GM21526 (cell line): Measurements from ENCODE around the gene AFP.

Experiments used
- ATAC-seq: cut with Tn5 transposase; IDR thresholded peaks from one replicate; pipeline ENCODE4 v1.9.1; 2021; ENCODE audit warnings: moderate library complexity; ENCODE audit not compliant: unreplicated experiment, low FRiP score

The AFP gene

GRCh38 chr4:73413294-73413755 lies 22.7 kb upstream of the AFP start:
- no peak for ATAC-seq

- no peak for ATAC-seq
Observed at GRCh38 chr4:73414936-73415271, 21.1 kb upstream of the AFP start.

GRCh38 chr4:73415807-73416238 lies 20.2 kb upstream of the AFP start:
- no peak for ATAC-seq

DNA sequence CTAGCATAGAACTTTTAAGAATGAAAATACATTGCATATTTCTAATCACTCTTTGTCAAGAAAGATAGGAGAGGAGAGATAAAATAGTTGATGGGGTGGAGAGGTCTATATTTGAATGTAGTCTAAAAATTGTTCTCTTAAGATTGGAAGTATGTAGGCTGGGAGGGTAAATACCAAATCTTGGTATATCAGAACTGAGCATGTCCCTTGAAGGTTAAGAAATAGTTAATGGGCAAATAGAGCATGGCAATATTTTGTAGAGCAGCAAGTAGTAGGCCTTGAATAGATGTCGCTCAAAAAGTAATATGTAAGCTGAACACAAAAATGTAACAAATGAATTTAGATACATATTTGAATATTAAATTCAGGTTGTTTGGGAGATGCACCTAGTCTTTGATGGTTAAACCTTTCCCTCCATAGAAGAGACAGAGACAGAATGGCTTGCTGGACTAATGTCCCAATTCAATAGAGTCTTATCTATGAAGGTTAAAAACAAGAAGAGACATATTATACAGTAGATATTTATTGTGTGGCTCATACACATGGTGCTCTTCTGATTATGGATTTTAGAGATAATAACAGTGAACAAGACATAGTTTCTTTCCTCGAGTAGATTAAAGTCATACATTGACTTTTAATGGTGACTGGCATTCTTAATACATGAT lies 19.5 kb upstream of the AFP start:
- no peak for ATAC-seq

DNA sequence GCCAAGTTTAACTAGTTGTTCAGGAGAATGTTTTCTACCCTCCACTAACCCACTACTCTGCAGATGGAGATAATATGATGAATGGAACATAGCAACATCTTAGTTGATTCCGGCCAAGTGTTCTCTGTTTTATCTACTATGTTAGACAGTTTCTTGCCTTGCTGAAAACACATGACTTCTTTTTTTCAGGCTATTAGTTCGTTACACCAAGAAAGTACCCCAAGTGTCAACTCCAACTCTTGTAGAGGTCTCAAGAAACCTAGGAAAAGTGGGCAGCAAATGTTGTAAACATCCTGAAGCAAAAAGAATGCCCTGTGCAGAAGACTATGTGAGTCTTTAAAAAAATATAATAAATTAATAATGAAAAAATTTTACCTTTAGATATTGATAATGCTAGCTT lies 18.7 kb upstream of the AFP start:
- no peak for ATAC-seq

DNA sequence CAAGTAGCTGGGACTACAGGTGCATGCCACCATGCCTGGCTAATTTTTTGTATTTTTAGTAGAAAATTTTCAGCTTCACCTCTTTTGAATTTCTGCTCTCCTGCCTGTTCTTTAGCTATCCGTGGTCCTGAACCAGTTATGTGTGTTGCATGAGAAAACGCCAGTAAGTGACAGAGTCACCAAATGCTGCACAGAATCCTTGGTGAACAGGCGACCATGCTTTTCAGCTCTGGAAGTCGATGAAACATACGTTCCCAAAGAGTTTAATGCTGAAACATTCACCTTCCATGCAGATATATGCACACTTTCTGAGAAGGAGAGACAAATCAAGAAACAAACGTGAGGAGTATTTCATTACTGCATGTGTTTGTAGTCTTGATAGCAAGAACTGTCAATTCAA lies 18.0 kb upstream of the AFP start:
- no peak for ATAC-seq

DNA sequence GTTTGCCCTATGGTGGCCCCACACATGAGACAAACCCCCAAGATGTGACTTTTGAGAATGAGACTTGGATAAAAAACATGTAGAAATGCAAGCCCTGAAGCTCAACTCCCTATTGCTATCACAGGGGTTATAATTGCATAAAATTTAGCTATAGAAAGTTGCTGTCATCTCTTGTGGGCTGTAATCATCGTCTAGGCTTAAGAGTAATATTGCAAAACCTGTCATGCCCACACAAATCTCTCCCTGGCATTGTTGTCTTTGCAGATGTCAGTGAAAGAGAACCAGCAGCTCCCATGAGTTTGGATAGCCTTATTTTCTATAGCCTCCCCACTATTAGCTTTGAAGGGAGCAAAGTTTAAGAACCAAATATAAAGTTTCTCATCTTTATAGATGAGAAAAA lies 17.3 kb upstream of the AFP start:
- ATAC-seq = no peak

DNA sequence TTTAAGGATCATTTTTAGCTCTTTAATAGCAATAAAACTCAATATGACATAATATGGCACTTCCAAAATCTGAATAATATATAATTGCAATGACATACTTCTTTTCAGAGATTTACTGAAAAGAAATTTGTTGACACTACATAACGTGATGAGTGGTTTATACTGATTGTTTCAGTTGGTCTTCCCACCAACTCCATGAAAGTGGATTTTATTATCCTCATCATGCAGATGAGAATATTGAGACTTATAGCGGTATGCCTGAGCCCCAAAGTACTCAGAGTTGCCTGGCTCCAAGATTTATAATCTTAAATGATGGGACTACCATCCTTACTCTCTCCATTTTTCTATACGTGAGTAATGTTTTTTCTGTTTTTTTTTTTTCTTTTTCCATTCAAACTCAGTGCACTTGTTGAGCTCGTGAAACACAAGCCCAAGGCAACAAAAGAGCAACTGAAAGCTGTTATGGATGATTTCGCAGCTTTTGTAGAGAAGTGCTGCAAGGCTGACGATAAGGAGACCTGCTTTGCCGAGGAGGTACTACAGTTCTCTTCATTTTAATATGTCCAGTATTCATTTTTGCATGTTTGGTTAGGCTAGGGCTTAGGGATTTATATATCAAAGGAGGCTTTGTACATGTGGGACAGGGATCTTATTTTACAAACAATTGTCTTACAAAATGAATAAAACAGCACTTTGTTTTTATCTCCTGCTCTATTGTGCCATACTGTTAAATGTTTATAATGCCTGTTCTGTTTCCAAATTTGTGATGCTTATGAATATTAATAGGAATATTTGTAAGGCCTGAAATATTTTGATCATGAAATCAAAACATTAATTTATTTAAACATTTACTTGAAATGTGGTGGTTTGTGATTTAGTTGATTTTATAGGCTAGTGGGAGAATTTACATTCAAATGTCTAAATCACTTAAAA lies 16.6 kb upstream of the AFP start:
- no peak for ATAC-seq

DNA sequence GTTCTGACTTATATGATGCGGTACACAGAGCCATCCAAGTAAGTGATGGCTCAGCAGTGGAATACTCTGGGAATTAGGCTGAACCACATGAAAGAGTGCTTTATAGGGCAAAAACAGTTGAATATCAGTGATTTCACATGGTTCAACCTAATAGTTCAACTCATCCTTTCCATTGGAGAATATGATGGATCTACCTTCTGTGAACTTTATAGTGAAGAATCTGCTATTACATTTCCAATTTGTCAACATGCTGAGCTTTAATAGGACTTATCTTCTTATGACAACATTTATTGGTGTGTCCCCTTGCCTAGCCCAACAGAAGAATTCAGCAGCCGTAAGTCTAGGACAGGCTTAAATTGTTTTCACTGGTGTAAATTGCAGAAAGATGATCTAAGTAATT lies 15.4 kb upstream of the AFP start:
- no peak for ATAC-seq

- ATAC-seq = no peak
Observed at GRCh38 chr4:73421708-73422457, 14.1 kb upstream of the AFP start.

DNA sequence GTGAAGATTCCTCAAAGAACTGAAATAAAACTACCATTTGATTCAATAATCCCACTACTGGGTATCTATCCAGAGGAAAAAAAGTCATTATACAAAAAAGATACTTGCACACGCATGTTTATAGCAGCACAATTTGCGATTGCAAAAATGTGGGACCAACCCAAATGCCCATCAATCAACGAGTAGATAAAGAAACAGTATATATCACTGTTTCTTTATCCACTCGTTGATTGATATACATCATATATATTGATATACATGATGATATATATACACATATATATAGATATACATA lies 13.6 kb upstream of the AFP start:
- ATAC-seq = no peak

GRCh38 chr4:73423184-73423583 lies 12.8 kb upstream of the AFP start:
- no peak for ATAC-seq

- ATAC-seq = no peak
Observed at GRCh38 chr4:73426666-73427065, 9.4 kb upstream of the AFP start.

DNA sequence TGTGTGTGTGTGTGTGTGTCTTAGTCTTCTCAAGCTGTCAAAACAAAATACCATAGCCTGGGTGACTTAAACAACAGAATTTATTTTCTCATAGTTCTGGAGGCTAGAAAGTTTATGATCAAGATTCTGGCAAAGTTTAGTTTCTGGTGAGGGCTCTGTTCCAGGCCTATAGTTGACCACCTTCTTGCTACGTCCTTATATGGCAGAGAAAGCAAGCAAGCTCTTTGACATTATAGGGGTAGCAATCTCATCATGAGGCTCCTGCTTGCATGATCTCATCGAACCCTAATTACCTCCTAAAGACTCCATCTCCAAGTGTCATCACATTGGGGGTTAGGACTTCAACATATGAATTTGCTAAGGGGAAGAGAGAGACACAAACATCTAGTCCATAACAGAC lies 6.9 kb upstream of the AFP start:
- no peak for ATAC-seq

DNA sequence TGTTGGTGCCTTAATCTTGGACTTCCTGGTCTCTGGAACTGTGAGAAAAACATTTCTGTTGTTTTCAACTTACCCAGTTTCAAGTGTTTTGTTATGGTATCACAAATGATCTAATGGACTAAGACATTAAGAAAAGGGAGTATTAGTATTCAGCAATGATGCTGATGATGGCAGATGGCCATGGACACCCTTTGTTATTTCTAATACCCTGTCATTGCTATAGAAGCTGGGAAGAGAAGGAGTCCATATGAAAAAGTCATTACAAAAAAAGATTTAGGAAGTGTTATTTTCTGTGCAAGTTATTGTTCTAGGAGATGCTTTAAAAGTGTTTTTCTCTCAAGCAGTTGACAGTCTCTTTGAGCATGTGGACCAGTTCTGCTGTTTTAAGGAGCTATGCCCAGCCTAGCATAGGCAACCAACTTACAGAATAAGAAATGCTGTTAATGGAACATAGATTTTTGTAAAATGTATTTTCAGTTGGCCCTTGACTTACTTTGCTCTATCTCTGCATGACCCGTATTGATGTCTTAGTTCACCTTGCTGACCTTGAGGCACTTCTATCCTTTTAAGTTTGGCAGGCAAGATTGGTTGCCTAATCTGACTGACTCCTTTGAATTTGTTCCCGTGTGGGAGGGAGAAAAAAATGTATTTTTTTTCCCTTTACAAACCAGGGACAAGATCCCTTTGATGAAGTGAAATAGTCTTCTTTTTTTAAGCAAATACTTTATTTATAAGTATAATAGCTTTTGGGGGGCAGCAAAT lies 6.0 kb upstream of the AFP start:
- ATAC-seq = no peak

- no peak for ATAC-seq
Observed at GRCh38 chr4:73431813-73432168, 4.2 kb upstream of the AFP start.

DNA sequence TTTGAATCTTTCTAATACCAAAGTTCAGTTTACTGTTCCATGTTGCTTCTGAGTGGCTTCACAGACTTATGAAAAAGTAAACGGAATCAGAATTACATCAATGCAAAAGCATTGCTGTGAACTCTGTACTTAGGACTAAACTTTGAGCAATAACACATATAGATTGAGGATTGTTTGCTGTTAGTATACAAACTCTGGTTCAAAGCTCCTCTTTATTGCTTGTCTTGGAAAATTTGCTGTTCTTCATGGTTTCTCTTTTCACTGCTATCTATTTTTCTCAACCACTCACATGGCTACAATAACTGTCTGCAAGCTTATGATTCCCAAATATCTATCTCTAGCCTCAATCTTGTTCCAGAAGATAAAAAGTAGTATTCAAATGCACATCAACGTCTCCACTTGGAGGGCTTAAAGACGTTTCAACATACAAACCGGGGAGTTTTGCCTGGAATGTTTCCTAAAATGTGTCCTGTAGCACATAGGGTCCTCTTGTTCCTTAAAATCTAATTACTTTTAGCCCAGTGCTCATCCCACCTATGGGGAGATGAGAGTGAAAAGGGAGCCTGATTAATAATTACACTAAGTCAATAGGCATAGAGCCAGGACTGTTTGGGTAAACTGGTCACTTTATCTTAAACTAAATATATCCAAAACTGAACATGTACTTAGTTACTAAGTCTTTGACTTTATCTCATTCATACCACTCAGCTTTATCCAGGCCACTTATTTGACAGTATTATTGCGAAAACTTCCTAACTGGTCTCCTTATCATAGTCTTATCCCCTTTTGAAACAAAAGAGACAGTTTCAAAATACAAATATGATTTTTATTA lies 3.6 kb upstream of the AFP start:
- no peak for ATAC-seq

GRCh38 chr4:73433140-73433539 lies 2.9 kb upstream of the AFP start:
- ATAC-seq = no peak

DNA sequence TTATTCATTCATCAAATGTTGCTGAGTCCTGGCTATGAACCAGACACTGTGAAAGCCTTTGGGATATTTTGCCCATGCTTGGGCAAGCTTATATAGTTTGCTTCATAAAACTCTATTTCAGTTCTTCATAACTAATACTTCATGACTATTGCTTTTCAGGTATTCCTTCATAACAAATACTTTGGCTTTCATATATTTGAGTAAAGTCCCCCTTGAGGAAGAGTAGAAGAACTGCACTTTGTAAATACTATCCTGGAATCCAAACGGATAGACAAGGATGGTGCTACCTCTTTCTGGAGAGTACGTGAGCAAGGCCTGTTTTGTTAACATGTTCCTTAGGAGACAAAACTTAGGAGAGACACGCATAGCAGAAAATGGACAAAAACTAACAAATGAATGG lies 1.7 kb upstream of the AFP start:
- ATAC-seq = no peak
